ENCODE measurements around the gene CLEC4C. TPM values are rescaled to one million over a fixed set of nuclear protein-coding genes. Genes with fewer than 3 reads are reported as not detected.

CLEC4C gene
- total RNA-seq, 2 donors from 2014 or later, result not detected

- no peak for TF ChIP-seq CTCF (IDR thresholded peaks at IDR 0.05)
- H3K4me3 ChIP-seq, result no peak overlapping the region
- no peak overlapping the region for H3K27ac ChIP-seq
- H3K36me3 ChIP-seq, result no peaks in the 10 kb centered on the region
- H3K9me3 ChIP-seq, result no peaks in the 10 kb centered on the region
- no peaks in the 10 kb centered on the region for H3K27me3 ChIP-seq
- DNase-seq (ENCODE audit: low spot score), result no peak
- no peaks in the 10 kb centered on the region for H3K4me1 ChIP-seq
These were observed 17.4 kb downstream of the CLEC4C start for GRCh38 chr12:7729746-7730145.

DNA sequence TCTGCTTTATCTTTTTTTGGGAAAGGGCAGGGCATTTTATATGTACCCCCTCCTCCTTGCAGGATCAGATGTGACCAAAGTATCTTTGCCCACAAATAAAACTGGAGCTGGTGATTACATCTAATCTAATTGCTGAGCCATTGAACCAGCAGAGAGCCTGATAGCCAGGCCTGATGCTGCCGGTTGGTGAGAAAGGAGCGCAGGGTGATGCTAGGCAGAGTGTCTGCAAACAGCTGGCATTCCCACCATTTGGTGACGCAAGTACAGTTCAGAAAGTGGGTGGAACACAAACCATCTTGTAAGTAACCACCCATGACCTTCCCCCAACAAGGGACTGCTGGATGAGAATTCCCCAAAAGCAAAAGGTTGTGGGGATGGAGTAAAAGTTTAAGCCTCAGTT, 23.2 kb downstream of the CLEC4C start:
- TF ChIP-seq CTCF (IDR thresholded peaks at IDR 0.05), result no peak
- no peaks in the 10 kb centered on the region for H3K4me1 ChIP-seq
- H3K27me3 ChIP-seq, result no peaks in the 10 kb centered on the region
- H3K9me3 ChIP-seq, result no peaks in the 10 kb centered on the region
- no peak overlapping the region for H3K4me3 ChIP-seq
- no peaks in the 10 kb centered on the region for H3K36me3 ChIP-seq
- DNase-seq (ENCODE audit: low spot score), result no peak
- no peak overlapping the region for H3K27ac ChIP-seq

- TF ChIP-seq CTCF (IDR thresholded peaks at IDR 0.05), result no peak
- DNase-seq (ENCODE audit: low spot score), result no peak
- Histone ChIP-seq H3K9me3 (no peaks in the 10 kb centered on the region), H3K27me3 (no peaks in the 10 kb centered on the region), H3K4me1 (no peaks in the 10 kb centered on the region), H3K36me3 (no peaks in the 10 kb centered on the region), H3K27ac (no peak overlapping the region), H3K4me3 (no peak overlapping the region)
These were observed 27.0 kb downstream of the CLEC4C start for GRCh38 chr12:7719946-7720730.

DNA sequence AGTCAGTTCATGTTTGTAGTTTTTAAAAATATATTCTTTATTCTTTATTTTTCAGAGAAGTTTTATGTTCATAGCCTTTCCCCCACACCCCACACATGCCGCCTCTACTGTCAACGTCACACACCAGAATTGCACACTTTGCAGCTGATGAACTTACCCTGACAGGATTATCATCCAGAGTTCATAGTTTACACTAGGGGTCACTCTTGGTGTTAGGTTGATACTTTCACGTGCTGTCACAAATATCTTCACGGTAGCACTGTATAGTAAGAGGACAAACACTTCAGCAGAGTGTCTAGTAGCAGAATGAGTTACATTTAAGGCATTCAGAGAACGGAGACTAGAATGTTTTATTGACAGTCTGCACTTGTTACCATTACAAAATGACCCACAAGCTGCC, 30.8 kb downstream of the CLEC4C start:
- Histone ChIP-seq H3K4me1 (no peaks in the 10 kb centered on the region), H3K27ac (no peak overlapping the region), H3K27me3 (no peaks in the 10 kb centered on the region), H3K36me3 (no peaks in the 10 kb centered on the region), H3K4me3 (no peak overlapping the region), H3K9me3 (no peaks in the 10 kb centered on the region)
- DNase-seq (ENCODE audit: low spot score), result no peak
- no peak for TF ChIP-seq CTCF (IDR thresholded peaks at IDR 0.05)

GRCh38 chr12:7712841-7713442, 34.2 kb downstream of the CLEC4C start:
- no peak for DNase-seq (ENCODE audit: low spot score)
- no peaks in the 10 kb centered on the region for H3K4me1 ChIP-seq
- H3K27me3 ChIP-seq, result no peaks in the 10 kb centered on the region
- no peaks in the 10 kb centered on the region for H3K36me3 ChIP-seq
- H3K4me3 ChIP-seq, result no peak overlapping the region
- no peak for TF ChIP-seq CTCF (IDR thresholded peaks at IDR 0.05)
- H3K27ac ChIP-seq, result no peak overlapping the region
- H3K9me3 ChIP-seq, result no peaks in the 10 kb centered on the region

All from right atrium auricular region (tissue), 2 donors.